GM18868 (cell line): Measurements from ENCODE around the gene CDHR1.
A peak's percentile ranks its signal among the peaks of the same experiment; 100 is the strongest.

Experiments
- ATAC-seq: cut with Tn5 transposase; IDR thresholded peaks from one replicate; pipeline ENCODE4 v1.9.1; 2021; ENCODE audit warnings: mild to moderate bottlenecking, moderate library complexity; ENCODE audit not compliant: unreplicated experiment

CDHR1 gene

DNA sequence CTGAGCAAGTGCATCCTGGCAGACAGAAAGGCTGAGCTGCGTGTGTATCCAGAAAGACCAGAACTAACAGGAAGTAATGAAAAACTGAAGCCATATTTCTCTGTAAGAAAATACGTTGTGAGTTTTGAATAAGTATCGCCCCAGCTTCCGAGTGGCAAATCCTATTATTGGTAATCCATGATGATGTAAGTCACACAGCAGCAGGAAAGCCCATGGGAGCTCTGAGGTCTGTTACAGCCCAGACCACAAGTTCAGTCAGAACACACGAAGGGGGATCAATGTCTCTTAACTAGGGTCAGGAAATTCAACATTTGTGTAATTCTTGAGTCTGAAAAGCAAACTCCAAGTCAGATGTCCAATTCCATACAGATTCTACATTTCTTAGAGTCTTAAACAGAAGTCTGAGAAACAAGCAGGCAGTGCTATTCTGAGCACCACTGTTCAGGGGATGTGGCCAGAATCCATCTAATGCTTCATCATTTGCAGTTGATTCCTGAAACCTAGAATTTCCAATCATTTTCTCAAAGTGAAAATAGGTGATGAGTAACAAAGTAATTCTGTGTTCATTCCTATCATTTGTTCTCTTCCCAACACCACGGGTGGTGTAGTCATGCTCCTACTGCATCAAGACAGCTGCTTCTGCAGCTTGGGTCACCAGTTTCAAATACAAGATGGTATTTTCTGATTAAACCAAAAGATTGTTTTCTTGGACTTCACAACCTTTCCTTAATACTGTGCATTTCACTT is 31.3 kb downstream of the CDHR1 start, which contains the start of gene LRIT2:
TSS of gene LRIT2 (minus strand) at position 118 of the 747 bp plus-strand sequence. CDS start at position 94, 24 bp downstream.
- no peak for ATAC-seq

DNA sequence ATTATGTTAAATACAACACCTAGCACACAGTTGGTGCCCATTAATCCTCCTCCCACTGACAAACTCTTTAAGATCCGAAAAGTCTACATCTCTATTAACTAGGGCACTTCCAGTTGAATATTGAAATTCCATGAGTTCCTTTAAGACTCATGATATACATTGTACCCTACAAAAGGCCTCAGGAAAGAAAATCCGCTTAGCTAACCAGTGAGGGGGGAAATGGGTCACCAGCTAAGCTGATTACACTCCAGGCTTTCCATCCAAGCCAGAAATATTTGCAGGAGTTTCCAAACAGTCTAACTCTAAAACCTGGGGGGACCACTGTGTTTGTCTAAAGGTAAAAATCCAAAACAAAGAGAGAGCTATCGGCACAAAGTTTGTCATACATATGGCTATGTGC is 32.3 kb downstream of the CDHR1 start:
- no peak for ATAC-seq

DNA sequence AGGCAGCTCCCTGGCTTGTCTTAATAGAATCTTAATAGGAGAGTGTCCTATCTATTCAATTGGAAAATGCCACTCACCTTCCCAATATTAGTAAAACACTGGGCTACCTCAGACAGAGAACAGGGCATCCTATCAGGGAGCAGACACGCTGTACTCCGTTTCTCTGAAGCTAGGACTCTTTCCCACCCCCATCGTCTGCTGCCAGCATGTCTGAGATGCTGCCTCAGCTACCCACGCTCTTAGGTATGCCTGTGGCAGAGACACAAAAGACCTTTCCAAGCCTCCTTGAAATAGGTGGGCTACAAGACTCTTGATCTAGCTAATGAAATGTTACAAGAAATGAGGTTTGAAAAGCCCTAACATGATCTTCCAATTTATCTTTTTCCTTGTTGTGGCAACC is 33.5 kb downstream of the CDHR1 start:
- no peak for ATAC-seq

DNA sequence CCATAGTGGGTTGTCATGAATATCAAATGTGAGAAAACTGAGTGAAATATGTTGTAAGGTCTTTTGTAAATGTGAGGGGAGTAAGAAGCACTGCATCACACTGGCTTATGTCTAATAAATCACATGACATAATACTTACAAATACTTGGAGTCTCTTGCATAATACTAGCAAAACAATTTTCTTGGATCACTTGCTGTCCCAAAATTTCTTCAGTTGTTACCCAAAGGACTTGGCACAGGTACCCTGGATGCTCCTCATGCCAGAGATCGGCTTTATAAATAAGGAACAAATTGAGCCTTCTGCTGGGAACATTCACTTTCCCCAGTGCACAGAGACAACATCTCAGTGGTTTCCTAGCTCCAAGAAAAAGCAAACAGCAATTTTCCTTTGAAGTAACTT is 36.0 kb downstream of the CDHR1 start:
- ATAC-seq: no peak

DNA sequence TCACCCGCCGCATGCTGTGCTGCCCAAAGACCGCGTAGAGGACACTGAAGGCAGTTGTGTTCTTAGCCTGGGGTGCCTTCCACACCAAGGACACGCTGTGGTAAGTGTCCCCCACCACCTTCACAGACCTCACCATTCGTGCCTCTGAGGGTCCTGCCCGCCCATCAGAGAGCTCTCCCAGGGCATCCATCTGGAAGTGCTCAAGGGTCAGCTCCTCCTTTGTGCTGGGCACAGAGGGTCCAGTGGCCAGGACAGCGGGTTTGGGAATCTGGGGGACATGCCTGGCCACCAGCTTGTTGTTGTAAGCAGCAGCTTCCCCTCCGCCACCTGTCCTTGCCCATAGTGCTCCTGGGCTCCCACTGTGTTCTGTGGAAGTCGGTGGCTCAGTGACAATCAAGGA is 38.0 kb downstream of the CDHR1 start:
- no peak for ATAC-seq

DNA sequence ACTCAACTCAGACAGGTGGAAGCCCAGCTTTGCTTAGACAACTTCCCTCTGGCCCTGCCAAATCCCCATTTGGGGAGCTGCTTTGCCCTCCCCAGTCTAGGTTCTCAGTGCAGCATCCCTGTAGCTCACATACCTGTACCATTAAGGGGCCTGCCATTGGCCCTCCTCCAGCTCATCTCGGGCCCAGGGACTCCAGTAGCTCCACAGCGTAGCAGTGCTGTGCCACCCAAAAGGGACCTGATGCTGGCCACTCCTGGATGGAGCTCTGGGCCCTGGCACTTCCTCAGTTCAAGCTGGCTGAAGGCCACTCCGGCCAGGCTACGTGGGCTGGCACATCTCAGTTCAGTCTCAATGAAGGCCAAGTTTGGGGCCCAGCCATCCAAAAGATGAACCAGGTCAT is 39.6 kb downstream of the CDHR1 start:
- no peak for ATAC-seq

DNA sequence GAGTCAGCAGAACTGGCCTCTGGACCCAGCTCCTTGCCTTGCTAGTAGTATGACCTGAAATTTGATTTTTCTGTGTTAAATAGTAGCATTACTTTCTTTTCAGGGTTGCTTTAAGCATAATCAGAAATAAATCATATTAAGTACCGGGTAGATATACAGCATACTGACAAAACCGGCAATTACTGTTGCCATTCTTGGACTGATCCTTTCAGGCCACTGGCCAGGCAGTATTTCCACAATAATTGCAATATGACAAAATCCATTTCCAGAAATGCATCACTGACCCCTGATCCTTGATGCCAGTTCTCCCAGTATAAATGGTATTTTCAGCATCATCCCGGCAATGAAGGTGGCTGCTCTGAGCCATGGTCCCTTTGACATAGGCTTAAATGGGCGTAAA is 40.1 kb downstream of the CDHR1 start:
- no peak for ATAC-seq

DNA sequence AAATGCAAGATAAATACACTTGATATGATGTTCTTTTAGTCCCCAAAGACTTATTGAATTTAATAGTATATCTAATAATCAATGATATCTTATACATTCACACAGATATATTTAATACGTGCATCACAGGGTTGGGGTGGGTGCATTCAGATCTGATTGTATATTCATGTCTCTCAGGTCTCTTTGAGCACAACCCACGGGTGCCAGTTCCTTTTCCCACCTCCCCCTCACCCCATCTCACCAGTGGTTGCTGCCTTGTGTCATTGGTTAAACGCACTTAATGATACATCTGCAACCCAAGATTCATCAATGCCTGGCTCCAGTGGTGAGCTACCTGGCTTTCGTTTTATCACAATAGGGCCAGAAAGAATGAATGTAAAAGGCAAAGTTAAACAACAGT is 40.8 kb downstream of the CDHR1 start:
- ATAC-seq: no peak

DNA sequence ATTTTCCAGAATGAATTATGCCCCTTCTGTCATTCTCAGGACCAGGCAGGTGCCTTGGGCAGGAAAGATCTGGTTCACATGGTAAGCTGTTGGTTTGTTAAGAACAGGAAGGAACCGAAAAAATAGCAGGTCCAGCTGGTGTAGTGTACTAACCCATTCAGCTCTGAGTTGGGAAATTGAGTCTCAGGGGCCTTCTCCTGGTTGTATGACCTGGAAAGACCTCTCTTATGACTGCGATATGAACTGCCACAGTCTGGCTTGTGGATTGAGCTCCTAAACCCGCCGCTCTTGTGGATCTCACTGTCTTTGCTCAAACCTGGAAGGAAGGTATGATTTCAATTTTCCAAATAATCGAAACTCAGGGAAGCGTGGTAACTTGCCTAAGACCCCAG is 42.5 kb downstream of the CDHR1 start:
- no peak for ATAC-seq

DNA sequence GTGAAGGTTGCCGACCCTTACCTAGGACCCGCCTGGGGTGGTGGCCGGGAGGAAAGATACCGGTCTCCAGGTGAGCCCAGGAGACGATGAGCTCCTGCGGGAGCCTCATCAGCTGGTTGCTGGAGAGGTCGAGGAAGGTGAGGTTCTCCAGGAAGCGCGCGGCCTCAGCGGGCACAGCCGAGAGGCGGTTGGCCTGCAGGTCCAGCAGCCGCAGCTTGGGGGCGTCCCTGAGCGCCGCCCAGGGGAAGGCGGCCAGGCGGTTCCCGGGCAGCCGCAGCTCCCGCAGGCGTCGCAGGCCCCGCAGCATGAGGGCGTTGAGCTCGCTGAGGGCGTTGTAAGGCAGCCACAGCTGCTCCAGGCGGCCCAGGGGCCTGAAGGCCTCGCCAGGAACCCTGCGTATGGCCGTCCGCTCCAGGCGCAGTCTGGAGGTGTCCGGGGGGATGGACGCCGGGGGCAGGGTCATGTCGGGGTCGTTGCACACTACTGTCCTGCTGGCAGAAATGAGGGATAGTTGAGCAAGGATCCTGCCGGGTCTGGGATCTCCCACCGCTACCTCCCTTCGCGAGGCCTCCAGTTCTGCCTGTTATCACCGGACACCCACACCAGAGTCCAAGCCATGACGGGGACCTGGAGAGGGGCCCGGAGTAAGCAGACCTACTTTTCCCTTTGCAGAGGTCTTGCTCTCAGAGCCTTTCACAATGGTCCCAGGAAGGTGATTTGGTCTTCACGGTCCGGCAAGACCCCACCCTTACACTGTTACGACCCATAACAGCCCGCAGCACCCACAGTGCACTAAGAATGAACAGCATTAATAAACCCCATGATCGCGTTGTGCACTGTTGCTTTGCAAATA is 43.1 kb downstream of the CDHR1 start:
- ATAC-seq: no peak

DNA sequence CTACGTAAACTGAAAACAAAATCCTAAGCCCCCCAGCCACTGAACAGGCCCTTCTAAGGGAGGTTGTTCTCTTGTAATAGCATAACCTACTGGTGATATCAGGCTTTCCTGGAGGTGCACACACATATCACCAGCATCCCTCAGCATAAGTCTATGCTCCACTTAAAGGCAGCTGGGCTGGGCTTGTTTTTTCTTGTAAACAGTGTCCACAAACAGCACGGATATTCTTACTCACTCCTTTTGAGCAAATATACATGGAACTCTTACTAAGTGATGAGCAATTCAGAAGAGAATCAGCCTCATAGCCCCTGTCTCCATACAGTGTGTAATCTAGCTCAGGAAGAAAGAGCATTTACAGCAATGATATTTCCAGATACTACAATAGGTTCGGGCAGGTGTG is 44.6 kb downstream of the CDHR1 start:
- ATAC-seq: no peak

DNA sequence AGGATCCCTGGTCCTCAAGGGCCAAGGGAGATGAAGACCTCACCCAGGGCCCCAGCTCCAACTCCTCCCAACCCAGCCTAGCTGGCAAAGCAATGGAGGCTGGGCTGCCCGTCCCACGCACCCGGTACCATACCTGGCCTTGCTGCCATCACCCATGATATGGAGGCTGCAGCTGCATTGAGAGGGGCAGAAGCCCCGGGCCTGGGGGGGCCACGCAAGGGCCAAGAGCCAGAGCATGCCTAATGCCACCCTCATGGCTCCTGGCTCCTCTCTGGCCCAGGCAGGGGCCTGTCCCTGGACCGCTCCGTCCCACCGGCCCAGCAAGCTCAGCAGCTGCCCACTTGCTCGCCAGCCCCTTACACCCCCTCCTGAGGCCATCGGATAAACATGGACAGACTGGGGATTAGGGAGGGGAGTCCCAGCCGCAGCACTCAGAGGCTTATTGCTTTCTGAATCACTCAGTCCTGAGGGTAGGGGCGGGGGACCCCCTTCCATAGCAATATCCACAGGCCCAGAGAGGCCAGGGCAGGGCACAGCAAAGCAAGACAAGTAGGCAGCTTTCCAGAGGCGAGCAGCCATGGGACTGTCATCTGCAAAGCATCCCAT is 47.0 kb downstream of the CDHR1 start, which contains the start of gene LRIT1:
TSS of gene LRIT1 (minus strand) at position 362 of the 606 bp plus-strand sequence. CDS start at position 255, 107 bp downstream.
- no peak for ATAC-seq

DNA sequence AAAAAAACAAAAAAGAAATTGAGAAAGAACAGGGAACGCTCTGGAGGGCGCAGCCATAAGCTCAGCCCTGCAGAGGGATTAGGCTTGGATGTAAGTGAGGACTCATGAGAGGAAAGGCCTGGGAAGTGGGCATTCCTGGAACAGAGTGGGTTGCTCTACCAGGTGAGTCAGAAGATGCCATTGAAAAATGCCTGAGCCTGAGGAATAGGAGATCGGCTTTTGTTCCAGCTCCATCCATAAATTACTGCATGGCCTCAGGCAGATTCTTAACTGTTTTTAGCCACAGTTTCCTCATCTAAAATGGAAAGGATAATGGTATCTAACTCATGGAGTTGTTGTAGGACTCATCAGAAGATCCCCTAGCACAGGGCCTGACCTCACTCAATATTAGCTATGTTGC is 49.4 kb downstream of the CDHR1 start:
- ATAC-seq: no peak

DNA sequence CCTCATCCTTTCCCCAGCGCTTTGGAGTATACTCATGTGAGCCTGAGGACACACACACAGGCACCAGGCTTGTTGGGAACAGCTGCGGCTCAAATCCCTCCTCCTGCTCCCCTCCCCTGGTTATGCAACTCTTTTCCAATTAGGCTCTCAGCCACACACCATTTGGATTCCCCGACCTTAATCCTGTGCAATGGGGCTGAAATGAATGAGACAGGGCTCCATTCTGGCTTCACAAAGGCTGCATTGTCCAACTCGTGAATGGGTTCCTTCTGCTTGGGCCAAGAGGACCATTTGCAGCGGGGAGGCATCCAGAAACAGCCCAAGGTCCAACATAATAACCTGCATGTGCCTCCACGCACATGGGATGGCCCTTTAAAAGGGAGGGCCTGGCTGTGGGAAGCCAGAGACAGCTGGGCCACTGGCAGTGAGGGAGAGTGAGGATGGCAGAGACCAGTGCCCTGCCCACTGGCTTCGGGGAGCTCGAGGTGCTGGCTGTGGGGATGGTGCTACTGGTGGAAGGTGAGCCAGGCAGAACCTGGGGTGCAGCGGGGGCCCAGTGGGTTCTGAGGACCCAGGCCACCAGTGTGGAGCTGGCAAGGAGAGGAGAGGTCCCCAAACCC is 50.4 kb downstream of the CDHR1 start, which contains the start of gene RGR:
TSS of gene RGR (plus strand) at position 403 of the 620 bp plus-strand sequence. CDS start at position 441, 38 bp downstream.
- no peak for ATAC-seq

DNA sequence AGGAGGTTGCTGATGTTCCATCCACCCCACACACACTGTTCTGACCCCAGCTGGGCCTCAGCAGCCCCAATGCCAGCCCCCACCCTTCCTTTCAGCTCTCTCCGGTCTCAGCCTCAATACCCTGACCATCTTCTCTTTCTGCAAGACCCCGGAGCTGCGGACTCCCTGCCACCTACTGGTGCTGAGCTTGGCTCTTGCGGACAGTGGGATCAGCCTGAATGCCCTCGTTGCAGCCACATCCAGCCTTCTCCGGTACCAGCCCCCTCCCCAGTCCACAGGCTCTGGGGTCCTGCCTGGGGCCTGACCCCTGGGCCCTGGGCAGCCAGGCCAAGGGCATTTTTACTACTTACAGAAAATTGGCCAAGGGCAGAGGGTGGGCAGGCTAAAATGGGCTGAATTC is 53.2 kb downstream of the CDHR1 start:
- no peak for ATAC-seq

DNA sequence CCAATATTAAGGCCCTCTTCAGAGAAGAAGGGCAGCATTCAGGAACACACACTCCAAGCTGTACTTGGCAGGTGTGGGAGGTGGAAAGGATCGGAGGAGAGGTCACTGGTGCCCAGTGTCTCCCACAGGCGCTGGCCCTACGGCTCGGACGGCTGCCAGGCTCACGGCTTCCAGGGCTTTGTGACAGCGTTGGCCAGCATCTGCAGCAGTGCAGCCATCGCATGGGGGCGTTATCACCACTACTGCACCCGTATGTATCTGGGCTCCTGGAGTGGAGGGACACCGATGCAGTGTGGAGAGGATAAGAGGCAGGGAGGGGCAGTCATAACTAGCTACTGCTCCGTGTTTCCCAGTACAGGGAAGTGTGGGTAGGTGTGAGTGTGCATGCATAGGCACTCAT is 54.5 kb downstream of the CDHR1 start:
- ATAC-seq: no peak

DNA sequence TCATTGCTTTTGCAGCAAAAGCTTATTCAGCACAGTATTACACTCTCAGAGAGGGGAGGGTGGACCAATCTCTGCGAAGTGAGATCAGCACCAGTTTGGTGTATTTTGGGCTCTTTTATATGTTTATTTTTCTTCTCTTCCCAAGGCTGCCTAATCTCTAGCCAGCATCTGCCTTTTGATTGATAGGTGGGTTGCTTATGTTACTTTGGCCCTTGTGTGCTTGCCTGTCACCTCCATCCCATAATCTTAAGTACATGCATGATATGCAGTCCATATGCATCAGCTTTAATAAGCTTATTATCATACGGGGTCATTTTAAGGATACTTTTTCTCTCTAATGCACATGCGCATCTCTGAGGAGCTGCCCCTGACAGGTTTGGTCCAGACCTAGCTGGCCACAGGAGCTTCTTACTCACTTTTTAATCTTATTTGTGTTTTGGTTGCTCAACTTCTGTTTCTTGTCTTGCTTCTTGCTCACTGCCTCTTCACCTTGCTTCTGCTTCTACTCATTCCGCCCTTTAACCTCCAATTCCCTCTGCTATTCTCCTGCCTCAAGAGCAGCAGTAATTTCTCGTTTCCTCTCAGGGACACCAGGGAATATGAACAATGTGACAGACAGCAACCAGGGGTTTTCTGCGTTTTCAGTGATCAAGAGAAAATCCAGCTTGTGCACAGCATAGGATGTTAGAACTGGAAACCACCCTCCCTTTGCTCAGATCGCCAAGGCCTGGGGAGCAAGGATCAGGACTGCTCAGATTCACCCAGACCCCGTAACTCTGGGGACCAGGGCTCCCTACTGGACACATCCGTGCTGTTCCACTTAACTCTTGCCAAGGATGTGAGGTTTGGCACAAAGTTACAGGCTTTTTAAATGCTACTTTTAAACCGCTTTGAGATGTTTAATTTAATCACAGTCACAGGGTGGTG is 60.5 kb downstream of the CDHR1 start:
- ATAC-seq: no peak

DNA sequence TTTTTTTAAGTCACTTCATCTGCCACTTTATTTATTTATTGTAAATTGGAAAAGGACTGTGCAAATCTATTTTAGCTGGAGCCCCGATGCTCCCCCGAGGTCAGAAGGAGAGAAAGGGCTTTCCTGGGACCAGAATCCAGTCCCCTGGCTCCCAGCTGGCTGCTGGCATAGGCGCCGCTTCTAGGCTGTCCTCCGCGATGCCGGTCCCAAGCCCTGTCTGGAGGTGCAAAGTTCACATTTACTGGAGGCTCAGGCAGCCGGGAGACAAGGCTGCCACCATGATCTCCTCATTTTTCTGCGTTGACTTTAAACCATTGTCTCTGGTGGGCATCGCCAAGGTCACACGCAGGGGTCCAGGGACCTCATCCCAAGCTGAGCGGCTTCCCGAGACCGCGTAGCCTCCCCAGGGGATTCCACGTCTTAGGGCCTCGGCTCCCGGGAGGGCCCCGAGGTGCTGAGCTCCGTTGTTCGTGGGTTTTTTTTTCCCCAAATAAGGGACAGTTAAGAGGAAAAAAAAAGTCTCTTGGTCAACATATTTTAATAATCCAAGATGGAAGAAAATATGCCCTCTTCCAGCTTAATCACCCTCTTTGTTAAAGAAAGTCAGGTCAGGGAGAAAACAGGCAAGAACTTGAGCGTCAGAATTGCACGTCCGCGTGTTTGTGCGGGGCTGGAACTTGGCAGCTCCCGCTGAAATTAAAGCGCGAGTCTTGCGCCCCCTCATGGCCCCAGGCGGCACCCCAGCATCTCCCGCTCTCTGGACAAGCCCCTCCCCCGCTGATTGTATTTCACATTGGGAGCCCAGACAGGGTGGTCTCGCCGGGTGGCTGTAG is 62.4 kb downstream of the CDHR1 start:
- peak; percentile 79 for ATAC-seq

DNA sequence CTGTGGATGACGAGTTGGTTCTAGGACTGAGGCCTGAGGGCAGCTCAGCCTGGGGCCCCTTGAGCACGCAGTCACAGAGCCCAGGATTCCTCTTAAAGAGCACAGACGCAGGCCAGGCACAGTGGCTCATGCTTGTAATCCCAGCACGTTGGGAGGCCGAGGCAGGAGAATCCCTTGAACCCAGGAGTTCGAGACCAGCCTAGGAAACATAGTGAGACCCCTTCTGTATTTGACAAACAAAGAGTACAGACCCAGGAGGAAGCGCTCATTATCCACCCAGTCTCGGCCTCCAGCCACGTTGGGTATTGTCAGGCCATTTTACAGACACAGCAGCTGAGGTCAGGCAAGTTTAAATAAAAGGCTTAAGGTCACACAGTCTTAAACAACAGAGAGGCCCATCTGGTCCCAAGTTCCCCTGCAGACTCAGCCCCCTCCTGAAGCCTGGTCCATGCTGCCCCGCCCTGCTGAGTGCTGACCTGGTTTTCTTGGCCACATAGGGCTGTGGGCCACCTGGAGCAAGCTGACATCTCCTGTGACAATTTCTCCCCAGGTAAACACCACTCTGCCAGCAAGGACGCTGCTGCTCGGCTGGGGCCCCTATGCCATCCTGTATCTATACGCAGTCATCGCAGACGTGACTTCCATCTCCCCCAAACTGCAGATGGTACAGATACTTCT is 63.1 kb downstream of the CDHR1 start:
- ATAC-seq: no peak
